Neural cell (in vitro differentiated cells): ENCODE results near the gene USP22. TPM values are rescaled to one million over a fixed set of nuclear protein-coding genes. Genes with fewer than 3 reads are reported as not detected.

Experiments used
- H2AFZ ChIP-seq: fragments of 200-600, 300-800 bp; sonication (generic), shearing (Covaris generic); 2 replicates; pipeline ENCODE4 v1.6.0; 2014; ENCODE audit warnings: low read depth, mild to moderate bottlenecking, antibody characterized with exemption, low read length, moderate library complexity
- H3F3A ChIP-seq: fragments of 200-600 bp; shearing (Covaris generic); 2 replicates; pipeline ENCODE4 v1.6.1; 2016; ENCODE audit warnings: mild to moderate bottlenecking, moderate library complexity, mixed read lengths, antibody characterized with exemption, low read length; ENCODE audit not compliant: insufficient read depth, poor library complexity, severe bottlenecking
- H3K27ac ChIP-seq: fragments of 200-600, 300-800 bp; sonication (generic), shearing (Covaris generic); 2 replicates; pipeline ENCODE4 v1.5.1; 2014; ENCODE audit warnings: mild to moderate bottlenecking, low read length, moderate library complexity
- H3K27me3 ChIP-seq: fragments of 300-800, 200-600 bp; sonication (generic), shearing (Covaris generic); 2 replicates; pipeline ENCODE4 v1.6.0; 2014; ENCODE audit warnings: mild to moderate bottlenecking, low read depth, low read length, moderate library complexity; ENCODE audit not compliant: insufficient read depth
- H3K36me3 ChIP-seq: fragments of 300-800, 200-600 bp; sonication (generic), shearing (Covaris generic); 2 replicates; pipeline ENCODE4 v1.5.1; 2014; ENCODE audit warnings: mild to moderate bottlenecking, antibody characterized with exemption, low read length, moderate library complexity; ENCODE audit not compliant: insufficient read depth
- H3K4me2 ChIP-seq: fragments of 300-800, 200-600 bp; sonication (generic), shearing (Covaris generic); 2 replicates; pipeline ENCODE4 v1.6.0; 2014; ENCODE audit warnings: mild to moderate bottlenecking, low read length
- H3K4me3 ChIP-seq: fragments of 300-800, 200-600 bp; sonication (generic), shearing (Covaris generic); 2 replicates; pipeline ENCODE4 v1.5.1; 2014; ENCODE audit warnings: mild to moderate bottlenecking, low read length, moderate library complexity
- H3K79me2 ChIP-seq: fragments of 200-600 bp; shearing (Covaris generic); replicated peaks from 2 replicates; pipeline ENCODE4 v1.6.0; 2014; ENCODE audit warnings: mild to moderate bottlenecking, low read length, moderate library complexity; ENCODE audit not compliant: insufficient read depth
- H3K9ac ChIP-seq: fragments of 300-800, 200-600 bp; sonication (generic), shearing (Covaris generic); 2 replicates; pipeline ENCODE4 v1.6.1; 2016; ENCODE audit warnings: mild to moderate bottlenecking, low read length, mixed read lengths
- H3K9me2 ChIP-seq: fragments of 200-600 bp; shearing (Covaris generic); 2 replicates; pipeline ENCODE4 v1.6.1; 2016; ENCODE audit warnings: mild to moderate bottlenecking, low read length, mixed read lengths; ENCODE audit not compliant: insufficient read depth
- H3K9me3 ChIP-seq: fragments of 200-600, 300-800 bp; sonication (generic), shearing (Covaris generic); 2 replicates; pipeline ENCODE4 v1.6.1; 2016; ENCODE audit warnings: mild to moderate bottlenecking, mixed run types, low read length, moderate library complexity, mixed read lengths
- H4K20me1 ChIP-seq: fragments of 200-600 bp; shearing (Covaris generic); 2 replicates; pipeline ENCODE4 v1.6.1; 2016; ENCODE audit warnings: mild to moderate bottlenecking, mixed run types; ENCODE audit not compliant: insufficient read depth
- EP300 ChIP-seq: fragments of 450-650 bp; conservative IDR thresholded peaks from 2 replicates; pipeline ENCODE4 v1.6.1; 2014; ENCODE audit warnings: antibody characterized with exemption, mild to moderate bottlenecking, moderate library complexity; ENCODE audit not compliant: poor library complexity, severe bottlenecking
- EZH2 ChIP-seq: fragments of 200-600, 300-800 bp; shearing (Covaris generic), sonication (generic); IDR thresholded peaks from 2 replicates; pipeline ENCODE4 v1.6.1; 2014; ENCODE audit warnings: antibody characterized with exemption, low read length, borderline replicate concordance, mild to moderate bottlenecking; ENCODE audit not compliant: insufficient read depth, poor library complexity, severe bottlenecking
- MXI1 ChIP-seq: fragments of 450-650 bp; conservative IDR thresholded peaks from 2 replicates; pipeline ENCODE4 v1.6.1; 2014; ENCODE audit warnings: antibody characterized with exemption, mild to moderate bottlenecking; ENCODE audit not compliant: poor library complexity, severe bottlenecking
- POLR2AphosphoS5 ChIP-seq: IDR thresholded peaks from 2 replicates; pipeline ENCODE4 v1.6.1; 2012
- RAD21 ChIP-seq: fragments of 450-650 bp; conservative IDR thresholded peaks from 2 replicates; pipeline ENCODE4 v1.6.1; 2014; ENCODE audit warnings: antibody characterized with exemption, mild to moderate bottlenecking, moderate library complexity
- SMC3 ChIP-seq: fragments of 450-650 bp; conservative IDR thresholded peaks from 2 replicates; pipeline ENCODE4 v1.6.1; 2014; ENCODE audit warnings: antibody characterized with exemption, mild to moderate bottlenecking, moderate library complexity; ENCODE audit not compliant: poor library complexity
- TAF1 ChIP-seq: IDR thresholded peaks from 2 replicates; pipeline ENCODE4 v1.6.1; 2012; ENCODE audit warnings: low read depth
- polyA plus RNA-seq: library from polyadenylated mRNA; depleted of rRNA; stranded (reverse); fragments of >200 nt; gene quantifications from 2 replicates; pipeline ENCODE4 v1.2.3, GENCODE V29; 2014
- TF ChIP-seq, protein P1 (sequence below): IDR thresholded peaks from 2 replicates; pipeline ENCODE4 v1.6.1; 2012; ENCODE audit warnings: borderline replicate concordance
- TF ChIP-seq, protein P2 (sequence below): fragments of 450-650 bp; IDR thresholded peaks from 2 replicates; pipeline ENCODE4 v1.5.1; 2014; ENCODE audit warnings: antibody characterized with exemption, mild to moderate bottlenecking, moderate library complexity; ENCODE audit not compliant: poor library complexity, severe bottlenecking

Gene USP22
- polyA plus RNA-seq, 1 donor from 2014 or later = 269 TPM

DNA sequence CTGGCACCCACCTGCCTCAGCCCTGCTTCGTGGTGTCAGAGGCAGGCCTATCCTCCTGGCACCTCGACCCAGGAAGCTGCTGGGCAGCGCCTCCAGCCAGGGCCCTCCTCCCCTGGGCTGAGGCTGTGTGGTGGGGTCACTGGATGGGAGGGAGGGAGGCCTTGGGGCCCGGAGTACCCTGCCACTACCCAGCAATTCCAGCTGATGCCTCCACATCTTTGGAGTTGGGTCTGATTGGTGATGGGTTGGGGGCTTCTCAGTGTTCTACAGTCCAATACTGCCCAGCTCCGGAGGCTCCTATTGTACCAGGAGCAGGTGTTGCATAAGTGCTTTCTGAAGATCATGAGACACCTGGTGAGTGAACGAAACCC lies 48.0 kb downstream of the USP22 start:
- Histone ChIP-seq H3F3A (no peaks in the 10 kb centered on the region), H3K4me3 (no peak overlapping the region), H3K9me2 (no peaks in the 10 kb centered on the region), H4K20me1 (peaks cover 16% of the 10 kb centered on the region), H3K79me2 (peaks cover 8% of the 10 kb centered on the region), H3K27ac (no peak overlapping the region), H3K9ac (no peak overlapping the region), H2AFZ (no peak overlapping the region), H3K9me3 (no peaks in the 10 kb centered on the region), H3K36me3 (no peaks in the 10 kb centered on the region), H3K4me2 (no peak overlapping the region), H3K27me3 (no peaks in the 10 kb centered on the region)
- no peak for TF ChIP-seq SMC3
- no peak for TF ChIP-seq MXI1
- TF ChIP-seq, protein P1, sequence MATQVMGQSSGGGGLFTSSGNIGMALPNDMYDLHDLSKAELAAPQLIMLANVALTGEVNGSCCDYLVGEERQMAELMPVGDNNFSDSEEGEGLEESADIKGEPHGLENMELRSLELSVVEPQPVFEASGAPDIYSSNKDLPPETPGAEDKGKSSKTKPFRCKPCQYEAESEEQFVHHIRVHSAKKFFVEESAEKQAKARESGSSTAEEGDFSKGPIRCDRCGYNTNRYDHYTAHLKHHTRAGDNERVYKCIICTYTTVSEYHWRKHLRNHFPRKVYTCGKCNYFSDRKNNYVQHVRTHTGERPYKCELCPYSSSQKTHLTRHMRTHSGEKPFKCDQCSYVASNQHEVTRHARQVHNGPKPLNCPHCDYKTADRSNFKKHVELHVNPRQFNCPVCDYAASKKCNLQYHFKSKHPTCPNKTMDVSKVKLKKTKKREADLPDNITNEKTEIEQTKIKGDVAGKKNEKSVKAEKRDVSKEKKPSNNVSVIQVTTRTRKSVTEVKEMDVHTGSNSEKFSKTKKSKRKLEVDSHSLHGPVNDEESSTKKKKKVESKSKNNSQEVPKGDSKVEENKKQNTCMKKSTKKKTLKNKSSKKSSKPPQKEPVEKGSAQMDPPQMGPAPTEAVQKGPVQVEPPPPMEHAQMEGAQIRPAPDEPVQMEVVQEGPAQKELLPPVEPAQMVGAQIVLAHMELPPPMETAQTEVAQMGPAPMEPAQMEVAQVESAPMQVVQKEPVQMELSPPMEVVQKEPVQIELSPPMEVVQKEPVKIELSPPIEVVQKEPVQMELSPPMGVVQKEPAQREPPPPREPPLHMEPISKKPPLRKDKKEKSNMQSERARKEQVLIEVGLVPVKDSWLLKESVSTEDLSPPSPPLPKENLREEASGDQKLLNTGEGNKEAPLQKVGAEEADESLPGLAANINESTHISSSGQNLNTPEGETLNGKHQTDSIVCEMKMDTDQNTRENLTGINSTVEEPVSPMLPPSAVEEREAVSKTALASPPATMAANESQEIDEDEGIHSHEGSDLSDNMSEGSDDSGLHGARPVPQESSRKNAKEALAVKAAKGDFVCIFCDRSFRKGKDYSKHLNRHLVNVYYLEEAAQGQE = no peak
- TF ChIP-seq EZH2 = no peak
- no peak for TF ChIP-seq TAF1
- TF ChIP-seq POLR2AphosphoS5 = no peak

DNA sequence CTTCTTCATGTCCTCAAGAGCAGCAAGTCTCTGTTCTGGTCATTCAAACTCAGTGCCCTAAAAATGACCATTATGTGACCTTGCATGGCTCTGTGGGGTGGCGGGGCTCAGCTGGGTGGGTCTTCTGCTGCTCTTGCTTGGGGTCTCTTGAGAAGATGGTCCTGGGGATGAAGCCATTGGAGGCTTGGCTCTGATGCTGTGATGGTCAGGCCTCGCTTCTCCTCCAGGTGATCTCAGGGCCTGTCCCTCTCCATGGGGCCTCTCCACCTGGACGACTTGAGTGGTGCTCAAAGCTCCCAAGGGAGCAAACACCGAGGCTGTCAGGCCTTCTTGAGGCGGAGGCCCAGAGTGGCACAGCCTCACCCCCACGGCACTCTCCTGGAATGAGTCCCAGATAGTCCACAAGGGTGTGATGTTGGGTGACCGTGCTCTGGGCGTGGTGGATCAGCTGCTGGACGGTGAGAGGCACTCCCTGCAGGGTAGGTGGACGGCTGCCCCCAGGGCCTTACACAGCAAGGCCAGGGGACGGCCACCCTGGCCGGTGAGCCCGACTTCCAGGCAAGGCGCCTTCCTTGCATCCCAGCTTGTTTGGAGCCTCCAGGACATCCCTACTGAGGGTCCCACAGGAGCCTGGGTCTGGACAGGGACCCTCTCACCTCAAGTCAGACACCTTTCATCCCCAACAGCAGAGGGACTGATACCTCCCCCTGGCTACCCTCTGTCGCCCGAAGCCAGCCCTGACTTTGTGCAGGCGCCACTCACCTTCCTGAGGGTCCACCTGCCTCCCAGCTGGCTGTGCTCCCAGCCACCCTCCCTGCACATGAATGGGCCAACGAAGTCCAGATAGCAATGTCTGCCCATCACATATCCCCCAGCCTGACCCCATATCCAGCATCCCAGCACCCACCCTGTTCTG lies 48.7 kb downstream of the USP22 start:
- no peaks in the 10 kb centered on the region for H3K9me3 ChIP-seq
- no peak overlapping the region for H3K4me3 ChIP-seq
- H3K27me3 ChIP-seq = no peaks in the 10 kb centered on the region
- H3K79me2 ChIP-seq = peaks cover 4% of the 10 kb centered on the region
- H3K36me3 ChIP-seq = no peaks in the 10 kb centered on the region
- H3K9me2 ChIP-seq = no peaks in the 10 kb centered on the region
- no peak overlapping the region for H3K9ac ChIP-seq
- TF ChIP-seq RAD21 (no peak), TAF1 (no peak), EP300 (no peak), POLR2AphosphoS5 (no peak), MXI1 (no peak), SMC3 (no peak), EZH2 (no peak)
- TF ChIP-seq, protein P1 = no peak
- TF ChIP-seq, protein P2, sequence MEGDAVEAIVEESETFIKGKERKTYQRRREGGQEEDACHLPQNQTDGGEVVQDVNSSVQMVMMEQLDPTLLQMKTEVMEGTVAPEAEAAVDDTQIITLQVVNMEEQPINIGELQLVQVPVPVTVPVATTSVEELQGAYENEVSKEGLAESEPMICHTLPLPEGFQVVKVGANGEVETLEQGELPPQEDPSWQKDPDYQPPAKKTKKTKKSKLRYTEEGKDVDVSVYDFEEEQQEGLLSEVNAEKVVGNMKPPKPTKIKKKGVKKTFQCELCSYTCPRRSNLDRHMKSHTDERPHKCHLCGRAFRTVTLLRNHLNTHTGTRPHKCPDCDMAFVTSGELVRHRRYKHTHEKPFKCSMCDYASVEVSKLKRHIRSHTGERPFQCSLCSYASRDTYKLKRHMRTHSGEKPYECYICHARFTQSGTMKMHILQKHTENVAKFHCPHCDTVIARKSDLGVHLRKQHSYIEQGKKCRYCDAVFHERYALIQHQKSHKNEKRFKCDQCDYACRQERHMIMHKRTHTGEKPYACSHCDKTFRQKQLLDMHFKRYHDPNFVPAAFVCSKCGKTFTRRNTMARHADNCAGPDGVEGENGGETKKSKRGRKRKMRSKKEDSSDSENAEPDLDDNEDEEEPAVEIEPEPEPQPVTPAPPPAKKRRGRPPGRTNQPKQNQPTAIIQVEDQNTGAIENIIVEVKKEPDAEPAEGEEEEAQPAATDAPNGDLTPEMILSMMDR = no peak
- H4K20me1 ChIP-seq = peaks cover 9% of the 10 kb centered on the region
- H3K27ac ChIP-seq = peak overlapping the region; percentile 30
- H3F3A ChIP-seq = no peaks in the 10 kb centered on the region
- H3K4me2 ChIP-seq = no peak overlapping the region
- H2AFZ ChIP-seq = no peak overlapping the region
